ENCODE measurements around the gene CYTH2.

The CYTH2 gene

DNA sequence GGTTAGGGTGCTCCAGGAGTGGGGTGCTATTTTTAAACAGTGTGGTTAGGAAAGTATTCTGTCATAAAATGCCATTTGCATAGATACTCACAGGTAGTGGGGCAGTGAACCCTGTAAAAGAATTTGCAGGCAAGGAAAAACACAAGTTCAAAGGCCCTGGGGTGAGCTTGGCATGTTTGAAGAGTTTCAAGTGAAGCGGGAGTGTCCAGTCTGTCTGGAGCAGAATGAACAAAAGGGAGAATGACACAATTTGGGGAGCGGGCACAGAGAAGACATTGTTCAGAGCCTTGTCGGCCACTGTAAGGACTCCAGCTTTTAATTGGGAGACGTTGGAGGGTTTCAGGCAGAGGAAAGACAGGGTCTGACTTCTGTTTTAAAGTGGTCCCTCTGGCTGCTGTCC, 20.6 kb upstream of the CYTH2 start:
- peaks cover 34% of the 10 kb centered on the region; the same call in 1 of the 2 replicates for H3K36me3 ChIP-seq (ENCODE audit: insufficient read depth, low read length)

DNA sequence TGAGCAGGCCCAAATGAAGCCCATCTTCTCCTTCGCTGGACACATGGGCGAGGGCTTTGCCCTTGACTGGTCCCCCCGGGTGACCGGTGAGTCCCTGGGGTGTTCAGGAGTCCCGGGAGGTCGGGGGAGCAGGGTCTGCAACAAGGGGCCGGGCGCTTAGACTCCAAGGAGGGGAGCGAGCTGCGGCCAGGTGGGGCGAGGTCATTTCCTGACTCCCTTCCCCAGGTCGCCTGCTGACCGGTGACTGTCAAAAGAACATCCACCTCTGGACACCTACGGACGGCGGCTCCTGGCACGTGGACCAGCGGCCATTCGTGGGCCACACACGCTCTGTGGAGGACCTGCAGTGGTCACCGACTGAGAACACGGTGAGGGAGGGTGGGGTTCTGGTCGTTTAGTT, 18.7 kb upstream of the CYTH2 start:
- H3K36me3 ChIP-seq (ENCODE audit: insufficient read depth, low read length), result peaks cover 35% of the 10 kb centered on the region; the same call in 1 of the 2 replicates
- H3K9me3 ChIP-seq (ENCODE audit: insufficient read depth, low read depth, low read length), result no peaks in the 10 kb centered on the region
- H3K9me2 ChIP-seq (replicated peaks; ENCODE audit: low read depth, low read length), result no peaks in the 10 kb centered on the region
- H3K79me2 ChIP-seq (ENCODE audit: insufficient read depth, low read length), result peaks cover 28% of the 10 kb centered on the region
- H3K4me2 ChIP-seq (ENCODE audit: low read depth, low read length, poor library complexity, severe bottlenecking), result no peak overlapping the region
- H2AFZ ChIP-seq (ENCODE audit: low read length), result no peak overlapping the region
- TF ChIP-seq EZH2phosphoT487 (IDR thresholded peaks at IDR 0.05; ENCODE audit: borderline replicate concordance), result no peak
- TF ChIP-seq, protein P1, sequence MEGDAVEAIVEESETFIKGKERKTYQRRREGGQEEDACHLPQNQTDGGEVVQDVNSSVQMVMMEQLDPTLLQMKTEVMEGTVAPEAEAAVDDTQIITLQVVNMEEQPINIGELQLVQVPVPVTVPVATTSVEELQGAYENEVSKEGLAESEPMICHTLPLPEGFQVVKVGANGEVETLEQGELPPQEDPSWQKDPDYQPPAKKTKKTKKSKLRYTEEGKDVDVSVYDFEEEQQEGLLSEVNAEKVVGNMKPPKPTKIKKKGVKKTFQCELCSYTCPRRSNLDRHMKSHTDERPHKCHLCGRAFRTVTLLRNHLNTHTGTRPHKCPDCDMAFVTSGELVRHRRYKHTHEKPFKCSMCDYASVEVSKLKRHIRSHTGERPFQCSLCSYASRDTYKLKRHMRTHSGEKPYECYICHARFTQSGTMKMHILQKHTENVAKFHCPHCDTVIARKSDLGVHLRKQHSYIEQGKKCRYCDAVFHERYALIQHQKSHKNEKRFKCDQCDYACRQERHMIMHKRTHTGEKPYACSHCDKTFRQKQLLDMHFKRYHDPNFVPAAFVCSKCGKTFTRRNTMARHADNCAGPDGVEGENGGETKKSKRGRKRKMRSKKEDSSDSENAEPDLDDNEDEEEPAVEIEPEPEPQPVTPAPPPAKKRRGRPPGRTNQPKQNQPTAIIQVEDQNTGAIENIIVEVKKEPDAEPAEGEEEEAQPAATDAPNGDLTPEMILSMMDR (conservative IDR thresholded peaks at IDR 0.05; ENCODE audit: low read length), result no peak
- no peaks in the 10 kb centered on the region for H3F3A ChIP-seq (ENCODE audit: low read depth)
- no peak overlapping the region for H3K4me3 ChIP-seq (ENCODE audit: low read length, poor library complexity, severe bottlenecking)
- H3K4me1 ChIP-seq (ENCODE audit: insufficient read depth, low read length, poor library complexity, severe bottlenecking), result no peaks in the 10 kb centered on the region
- peaks cover 7% of the 10 kb centered on the region for H4K20me1 ChIP-seq (ENCODE audit: insufficient read depth, low read length, poor library complexity, severe bottlenecking)
- no peak overlapping the region for H3K9ac ChIP-seq (ENCODE audit: low read depth, low read length, poor library complexity, severe bottlenecking)
- H3K27me3 ChIP-seq (ENCODE audit: insufficient read depth, low read length, poor library complexity, severe bottlenecking), result no peaks in the 10 kb centered on the region

More for the DNA sequence above, 20.6 kb upstream of the CYTH2 start:
- Histone ChIP-seq H2AFZ (ENCODE audit: low read length) (no peak overlapping the region), H3K9me2 (replicated peaks; ENCODE audit: low read depth, low read length) (no peaks in the 10 kb centered on the region), H3K4me1 (ENCODE audit: insufficient read depth, low read length, poor library complexity, severe bottlenecking) (peaks cover 11% of the 10 kb centered on the region), H3F3A (ENCODE audit: low read depth) (no peaks in the 10 kb centered on the region), H3K9ac (ENCODE audit: low read depth, low read length, poor library complexity, severe bottlenecking) (no peak overlapping the region), H3K9me3 (ENCODE audit: insufficient read depth, low read depth, low read length) (no peaks in the 10 kb centered on the region), H3K79me2 (ENCODE audit: insufficient read depth, low read length) (peaks cover 28% of the 10 kb centered on the region), H3K4me2 (ENCODE audit: low read depth, low read length, poor library complexity, severe bottlenecking) (no peak overlapping the region), H3K27me3 (ENCODE audit: insufficient read depth, low read length, poor library complexity, severe bottlenecking) (no peaks in the 10 kb centered on the region), H3K4me3 (ENCODE audit: low read length, poor library complexity, severe bottlenecking) (no peak overlapping the region), H4K20me1 (ENCODE audit: insufficient read depth, low read length, poor library complexity, severe bottlenecking) (peaks cover 7% of the 10 kb centered on the region)
- TF ChIP-seq EZH2phosphoT487 (IDR thresholded peaks at IDR 0.05; ENCODE audit: borderline replicate concordance), result no peak
- TF ChIP-seq, protein P1 (conservative IDR thresholded peaks at IDR 0.05; ENCODE audit: low read length), result no peak

DNA sequence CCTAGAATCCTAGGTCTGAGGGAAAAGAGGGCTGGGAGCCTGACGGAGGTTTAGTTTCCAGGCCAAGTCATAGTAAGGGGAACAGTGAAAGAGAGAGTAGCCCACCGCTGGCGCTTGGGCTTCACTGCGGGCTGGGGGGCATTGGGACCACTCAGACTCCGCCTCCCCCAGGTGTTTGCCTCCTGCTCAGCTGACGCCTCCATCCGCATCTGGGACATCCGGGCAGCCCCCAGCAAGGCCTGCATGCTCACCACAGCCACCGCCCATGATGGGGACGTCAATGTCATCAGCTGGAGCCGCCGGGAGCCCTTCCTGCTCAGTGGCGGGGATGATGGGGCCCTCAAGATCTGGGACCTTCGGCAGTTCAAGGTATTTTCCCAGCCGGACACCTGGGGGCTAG, 18.3 kb upstream of the CYTH2 start:
- Histone ChIP-seq H2AFZ (ENCODE audit: low read length) (no peak overlapping the region), H3K9me3 (ENCODE audit: insufficient read depth, low read depth, low read length) (no peaks in the 10 kb centered on the region), H3K4me1 (ENCODE audit: insufficient read depth, low read length, poor library complexity, severe bottlenecking) (no peaks in the 10 kb centered on the region), H3K9me2 (replicated peaks; ENCODE audit: low read depth, low read length) (no peaks in the 10 kb centered on the region), H3K79me2 (ENCODE audit: insufficient read depth, low read length) (peaks cover 28% of the 10 kb centered on the region), H3K27me3 (ENCODE audit: insufficient read depth, low read length, poor library complexity, severe bottlenecking) (no peaks in the 10 kb centered on the region), H3K9ac (ENCODE audit: low read depth, low read length, poor library complexity, severe bottlenecking) (no peak overlapping the region), H3K36me3 (ENCODE audit: insufficient read depth, low read length) (peaks cover 35% of the 10 kb centered on the region; the same call in 1 of the 2 replicates), H3K4me3 (ENCODE audit: low read length, poor library complexity, severe bottlenecking) (no peak overlapping the region), H3F3A (ENCODE audit: low read depth) (no peaks in the 10 kb centered on the region), H4K20me1 (ENCODE audit: insufficient read depth, low read length, poor library complexity, severe bottlenecking) (peaks cover 7% of the 10 kb centered on the region), H3K4me2 (ENCODE audit: low read depth, low read length, poor library complexity, severe bottlenecking) (no peak overlapping the region)
- TF ChIP-seq EZH2phosphoT487 (IDR thresholded peaks at IDR 0.05; ENCODE audit: borderline replicate concordance), result no peak
- TF ChIP-seq, protein P1 (conservative IDR thresholded peaks at IDR 0.05; ENCODE audit: low read length), result no peak

Data from Loucy (cell line).